ENCODE results near the gene BCL2L1.
"Not testable (repeated sequence)": the region's sequence is repeated elsewhere in the genome, so short reads cannot be mapped to it uniquely, and the experiment has no call there.

BCL2L1 gene

DNA sequence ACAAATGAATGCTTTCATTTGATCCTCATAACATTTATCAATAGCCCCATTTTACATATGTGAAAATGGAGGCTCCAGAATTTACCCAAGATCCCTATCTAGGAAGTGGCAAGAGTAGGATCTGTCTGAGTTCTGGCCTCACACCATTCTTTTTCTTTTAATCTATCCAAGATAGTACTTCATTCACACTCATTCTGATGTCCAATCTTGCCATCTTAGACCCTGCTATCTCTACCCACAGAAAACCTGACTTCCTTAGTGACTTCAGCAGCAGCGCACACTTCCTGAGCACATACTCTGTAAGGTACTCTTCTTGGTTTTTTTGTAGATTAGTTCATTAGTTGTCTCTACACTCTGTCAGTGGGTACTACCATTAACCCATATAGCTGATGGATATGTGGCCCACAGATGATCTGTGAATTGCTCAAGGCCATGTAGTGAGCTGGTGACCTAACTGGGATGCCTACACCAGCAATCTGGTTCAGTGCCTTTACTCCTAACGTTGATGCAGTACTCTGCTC lies 48.7 kb downstream of the BCL2L1 start:
- DNase-seq = no peak

DNA sequence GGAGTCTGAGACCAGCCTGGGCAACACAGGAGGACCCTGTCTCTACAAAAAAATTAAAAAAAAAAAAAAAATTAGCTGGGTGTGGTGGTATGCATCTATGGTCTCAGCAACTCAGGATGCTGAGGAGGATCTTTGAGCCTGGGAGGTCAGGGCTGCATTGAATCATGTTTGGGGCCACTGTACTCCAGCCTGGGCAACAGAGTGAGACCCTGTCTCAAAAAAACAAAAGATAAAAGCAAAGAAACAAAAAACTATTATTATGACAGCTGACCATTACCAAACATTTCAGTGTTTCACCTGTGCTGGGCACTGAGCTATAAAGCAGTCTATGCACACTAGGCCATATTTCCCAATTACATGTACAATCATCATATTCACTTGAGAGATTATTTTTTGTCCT lies 49.2 kb downstream of the BCL2L1 start:
- no peak for DNase-seq

DNA sequence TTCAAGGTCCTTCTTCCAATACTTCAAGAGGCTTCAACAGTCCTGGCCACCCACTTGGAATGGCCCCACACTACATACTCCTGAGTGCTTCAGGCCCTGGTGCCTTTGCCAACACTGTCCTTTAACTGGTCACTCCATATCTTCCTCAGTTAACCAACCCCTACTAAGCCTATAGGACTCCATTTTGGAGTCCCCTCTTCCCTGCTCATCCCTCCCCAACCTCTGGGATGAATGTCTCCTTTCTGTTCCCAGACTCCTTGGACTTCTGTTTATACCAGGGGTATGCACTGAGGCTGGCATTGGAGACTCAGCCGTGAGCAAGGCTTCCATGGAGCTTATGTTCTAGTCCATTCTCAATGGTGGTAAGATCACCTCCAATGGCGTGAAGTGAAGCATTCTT lies 51.3 kb downstream of the BCL2L1 start:
- no peak for DNase-seq

DNA sequence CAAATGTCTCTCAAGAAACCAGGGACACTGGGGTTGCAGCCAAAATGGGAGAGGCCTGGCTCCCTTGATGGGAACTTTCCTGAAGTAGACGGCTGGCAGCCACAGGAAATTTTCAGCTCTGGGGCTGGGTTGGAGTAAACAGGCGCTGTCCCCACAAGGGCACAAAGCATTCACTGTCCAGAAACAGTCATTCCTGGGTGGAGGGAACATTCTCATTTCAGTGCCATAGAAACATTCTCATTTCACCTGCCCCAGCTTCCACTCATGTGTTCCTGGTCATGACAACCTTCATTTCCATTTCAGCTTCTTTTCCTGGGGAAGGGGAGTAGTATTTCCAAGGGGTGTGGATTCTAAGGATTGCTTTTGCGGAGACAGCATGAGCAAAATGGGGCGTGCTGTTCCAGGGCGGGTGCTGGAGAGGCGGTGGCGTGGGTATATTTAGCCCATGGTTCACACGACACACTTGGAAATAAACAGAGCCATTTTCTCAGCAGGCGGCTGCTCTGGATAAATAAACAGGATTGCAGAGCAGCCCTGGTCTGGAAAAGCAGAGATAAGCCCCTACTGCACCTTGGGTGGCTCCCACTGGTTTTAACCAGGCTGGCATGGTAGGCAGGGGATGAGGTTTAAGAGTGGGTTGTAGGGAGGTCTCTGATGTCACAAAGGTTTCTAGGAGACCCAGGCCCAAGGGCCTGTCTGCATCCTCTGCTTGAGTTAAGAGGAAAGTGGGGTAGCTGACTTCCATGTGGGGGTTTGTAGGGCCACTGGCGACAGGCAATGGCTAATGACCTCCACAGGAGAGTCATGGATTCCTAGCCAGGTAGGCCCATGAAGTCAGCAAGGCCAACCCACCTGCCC lies 52.1 kb downstream of the BCL2L1 start:
- DNase-seq = no peak

DNA sequence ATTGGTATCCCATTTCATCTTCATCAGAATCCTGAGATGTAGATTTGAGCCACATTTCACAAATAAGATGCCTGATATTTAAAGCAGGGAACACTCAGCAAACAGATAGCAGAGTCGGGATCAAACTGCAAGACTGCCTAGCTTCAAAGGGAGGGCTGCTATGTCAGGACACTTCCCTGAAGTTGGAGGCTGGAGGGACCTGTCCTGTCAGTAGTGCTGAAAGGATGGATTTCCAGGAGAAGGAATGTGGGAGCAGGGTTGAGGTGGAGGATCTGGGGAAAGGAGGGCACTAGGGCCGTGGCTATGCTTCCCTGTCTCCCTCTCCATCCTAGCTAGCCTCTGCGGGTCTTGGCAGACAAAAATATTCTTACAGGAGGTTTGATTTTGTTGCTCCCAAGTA lies 52.8 kb downstream of the BCL2L1 start:
- no peak for DNase-seq

DNA sequence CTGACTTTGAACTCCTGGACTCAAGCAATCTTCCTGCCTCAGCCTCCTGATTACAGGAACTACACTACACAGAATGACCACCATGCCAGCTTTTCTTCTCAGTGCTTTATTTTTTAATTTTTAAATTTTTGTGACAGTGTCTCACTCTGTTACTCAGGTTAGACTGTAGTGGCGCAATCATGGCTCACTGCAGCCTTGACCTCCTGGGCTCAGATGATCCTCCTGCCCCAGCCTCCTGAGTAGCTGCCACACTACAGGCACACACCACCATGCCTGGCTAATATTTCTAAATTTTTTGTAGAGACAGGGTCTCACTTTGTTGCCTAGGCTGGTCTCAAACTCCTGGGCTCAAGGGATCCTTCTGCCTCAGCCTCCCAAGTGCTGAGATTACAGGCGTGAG lies 53.7 kb downstream of the BCL2L1 start:
- not testable (repeated sequence) for DNase-seq

DNA sequence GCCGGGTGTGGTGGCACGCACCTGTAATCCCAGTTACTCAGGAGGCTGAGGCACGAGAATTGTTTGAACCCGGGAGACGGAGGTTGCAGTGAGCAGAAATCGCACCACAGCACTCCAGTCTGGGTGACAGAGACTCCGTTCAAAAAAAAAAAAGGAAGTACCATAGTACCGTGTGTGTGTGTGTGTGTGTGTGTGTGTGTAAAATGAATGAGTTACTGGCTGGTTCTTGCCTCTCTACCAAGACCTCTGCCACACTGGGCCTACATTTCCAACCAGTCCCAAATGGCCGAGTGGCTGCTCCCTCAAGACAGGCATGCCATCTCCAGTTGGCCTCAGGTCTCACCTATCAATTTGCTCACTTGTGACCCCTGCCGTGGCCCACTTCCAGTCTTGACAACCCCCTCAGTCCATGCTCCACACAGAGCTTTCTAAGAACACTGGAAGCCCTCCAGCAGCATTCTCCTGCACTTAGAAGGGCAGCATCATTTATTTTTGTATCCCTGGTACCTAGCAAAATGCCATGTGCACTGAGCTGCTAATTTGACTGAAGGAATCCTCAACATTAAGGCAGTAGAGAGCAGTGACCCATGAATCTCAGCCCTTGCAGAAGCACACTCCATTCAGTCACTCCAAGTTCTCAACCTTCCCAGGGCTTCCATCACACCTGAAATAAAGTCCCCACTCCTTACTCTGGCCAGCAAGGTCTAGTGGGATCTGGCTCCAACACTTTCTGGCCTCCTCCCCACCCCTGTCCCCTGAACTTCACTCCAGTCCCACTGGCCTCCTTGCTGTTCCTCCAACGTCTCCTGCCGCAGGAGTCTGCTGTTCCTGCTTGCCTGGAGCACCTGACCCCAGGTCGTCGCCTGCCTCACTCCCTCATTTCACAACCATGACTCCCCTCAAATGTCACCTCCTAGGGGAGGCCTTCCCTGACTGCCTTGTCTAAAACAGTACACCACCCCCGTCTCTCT lies 55.1 kb downstream of the BCL2L1 start:
- DNase-seq = no peak

DNA sequence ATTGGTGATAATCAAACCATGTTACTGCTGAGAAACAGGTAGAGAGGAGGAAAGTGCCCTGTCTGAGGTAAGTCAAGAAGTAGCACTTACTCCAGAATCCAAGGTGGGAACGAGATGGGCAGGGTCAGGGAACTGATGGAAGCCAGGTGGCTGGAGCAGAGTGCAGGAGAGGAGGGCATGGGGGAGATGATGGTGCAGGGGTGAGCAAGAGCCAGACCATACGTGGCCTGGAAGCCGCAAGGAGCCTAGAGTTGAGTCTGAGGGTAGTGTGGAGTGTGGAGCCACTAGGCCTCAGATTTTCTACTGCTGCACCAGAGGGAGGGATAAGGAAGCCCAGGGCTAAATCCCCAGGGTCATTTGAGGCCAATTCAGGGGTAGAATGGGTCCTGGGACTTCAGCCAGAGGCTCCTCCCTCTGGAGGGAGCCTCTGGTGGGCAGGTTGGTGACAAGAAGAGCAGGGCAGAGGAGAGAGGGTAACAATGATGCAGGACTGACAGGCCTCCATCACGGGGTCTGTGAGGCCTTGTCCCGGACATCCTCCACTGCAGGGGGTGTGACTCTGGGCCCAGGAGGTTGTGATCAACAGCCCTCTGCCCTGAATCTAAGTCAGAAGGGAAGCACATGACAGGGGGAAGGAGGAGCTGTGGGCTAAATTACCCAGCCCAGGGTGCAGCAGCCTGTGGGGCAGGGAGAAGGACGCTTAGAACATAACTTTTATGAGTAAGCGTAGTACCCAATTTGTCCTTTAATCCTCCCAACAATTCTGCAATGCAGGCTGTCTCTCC lies 56.2 kb downstream of the BCL2L1 start:
- DNase-seq = no peak

DNA sequence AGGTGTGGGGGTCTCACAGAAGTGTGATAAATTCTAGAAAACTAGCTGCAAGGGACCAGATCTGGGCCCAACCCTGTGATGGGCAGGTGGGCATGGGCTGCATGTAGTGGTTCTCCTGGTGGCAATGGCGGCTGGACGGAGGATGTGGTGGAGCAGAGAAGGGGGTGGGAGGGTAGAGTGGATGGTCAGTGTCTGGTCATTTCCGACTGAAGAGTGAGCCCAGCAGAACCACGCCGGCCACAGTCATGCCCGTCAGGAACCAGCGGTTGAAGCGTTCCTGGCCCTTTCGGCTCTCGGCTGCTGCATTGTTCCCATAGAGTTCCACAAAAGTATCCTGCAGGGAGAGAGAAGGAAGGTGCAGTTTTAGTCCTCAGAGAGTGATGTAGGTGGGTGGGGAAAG lies 56.9 kb downstream of the BCL2L1 start:
- DNase-seq = no peak

DNA sequence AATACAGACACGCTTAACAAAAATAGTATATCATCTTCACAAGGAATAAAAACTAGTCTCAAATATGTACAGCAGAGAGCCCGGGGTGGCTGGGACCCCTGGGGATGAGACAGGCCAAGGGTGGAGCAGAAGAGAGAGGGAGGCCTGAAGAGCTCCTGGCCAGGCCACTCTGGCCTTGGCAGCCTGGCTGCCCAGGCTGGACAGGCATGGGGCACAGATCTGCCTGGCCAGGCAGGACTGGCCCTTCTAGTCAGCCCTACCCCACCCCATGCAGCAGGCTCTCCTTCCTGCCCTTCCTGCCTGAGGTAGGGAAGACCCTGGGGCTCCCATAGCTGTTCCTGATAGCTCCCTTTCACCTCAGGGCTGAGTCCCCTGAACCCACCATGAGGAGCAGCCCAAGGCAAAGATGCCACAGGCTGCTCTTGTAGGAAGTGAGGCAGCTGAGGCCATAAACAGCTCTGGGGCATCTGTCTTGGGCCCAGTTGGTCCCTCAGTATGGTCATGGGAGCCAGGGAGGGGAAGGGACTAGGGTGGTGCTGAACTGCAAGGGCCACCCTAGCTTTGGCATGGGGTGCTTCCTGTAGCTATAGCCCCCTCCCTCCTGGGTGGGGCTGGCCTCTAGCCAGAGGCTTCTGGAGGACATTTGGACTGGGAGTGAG lies 57.8 kb downstream of the BCL2L1 start:
- DNase-seq = no peak

DNA sequence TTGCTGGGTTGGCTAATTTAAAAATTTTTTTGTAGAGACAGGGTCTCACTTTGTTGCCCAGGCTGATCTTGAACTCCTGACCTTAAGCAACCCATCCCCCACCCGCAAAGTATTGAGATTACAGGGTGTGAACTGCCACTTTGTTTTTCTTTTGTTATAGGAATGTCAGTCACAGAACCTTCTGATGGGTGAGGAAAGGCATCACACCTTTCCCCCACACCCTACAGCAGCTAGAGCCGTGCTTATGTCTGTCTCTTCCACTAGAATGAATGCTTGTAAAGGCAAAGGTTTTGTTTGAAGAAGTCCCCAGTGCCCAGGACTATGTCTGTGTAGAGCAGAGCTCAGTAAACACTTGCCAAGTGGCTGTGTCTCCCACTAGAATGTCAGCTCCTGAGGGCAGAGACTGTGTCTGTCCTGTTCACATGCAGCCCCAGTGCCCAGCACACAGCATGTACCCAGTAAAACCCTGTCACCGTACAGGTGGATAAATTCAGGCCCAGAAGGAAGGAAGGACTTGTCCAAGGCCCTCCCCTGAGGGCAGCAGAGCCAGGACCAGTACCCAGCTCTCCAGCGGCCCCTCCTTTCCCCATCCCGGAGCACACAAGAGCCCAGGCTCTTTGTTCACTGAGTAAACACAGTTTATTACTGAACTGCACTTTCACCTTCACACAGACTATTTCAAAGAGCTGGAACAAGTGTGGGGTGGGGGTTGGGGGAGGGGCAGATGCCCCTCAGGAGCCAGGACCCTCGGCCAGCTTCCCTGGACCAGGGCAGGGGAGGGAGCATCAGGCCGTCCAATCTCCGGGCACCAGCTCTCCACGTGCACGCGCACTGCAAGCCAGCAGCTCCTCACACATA lies 58.6 kb downstream of the BCL2L1 start:
- DNase-seq = no peak

DNA sequence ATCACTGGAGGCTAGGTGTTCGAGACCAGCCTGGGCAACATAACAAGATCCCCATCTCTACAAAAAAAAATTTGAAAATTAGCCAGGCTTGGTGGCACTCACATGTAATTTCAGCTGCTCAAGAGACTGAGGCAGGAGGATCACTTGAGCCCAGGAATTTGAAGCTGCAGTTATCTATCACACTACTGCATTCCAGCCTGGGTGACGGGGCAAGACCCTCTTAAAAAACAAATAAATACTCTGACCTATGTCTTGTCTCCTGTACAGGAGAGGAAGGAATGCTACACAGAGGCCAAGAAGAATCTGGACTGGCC lies 59.2 kb downstream of the BCL2L1 start:
- DNase-seq = no peak

DNA sequence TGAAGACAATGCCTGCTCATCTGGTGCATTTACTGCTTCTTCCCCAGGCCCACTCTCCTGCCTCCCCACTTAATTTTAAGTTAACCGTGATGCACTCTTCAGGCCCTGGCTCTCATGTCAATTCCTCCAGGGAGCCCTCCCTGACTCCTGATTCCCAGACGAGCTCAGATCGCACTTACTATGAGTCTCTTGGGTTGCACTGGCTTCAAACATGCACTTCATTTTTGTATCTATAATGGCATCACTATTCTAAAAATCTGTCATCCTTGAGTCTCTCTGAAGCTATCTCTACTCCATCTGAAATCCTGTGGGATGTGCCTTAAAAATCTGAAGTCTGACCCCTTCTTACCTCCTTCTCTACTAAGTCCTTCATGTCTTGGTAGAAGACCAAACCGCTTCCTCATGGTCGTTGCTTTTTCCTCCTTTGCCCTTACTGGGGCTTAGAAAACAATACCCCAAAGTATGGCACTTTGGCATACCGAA lies 60.3 kb downstream of the BCL2L1 start:
- no peak for DNase-seq

DNA sequence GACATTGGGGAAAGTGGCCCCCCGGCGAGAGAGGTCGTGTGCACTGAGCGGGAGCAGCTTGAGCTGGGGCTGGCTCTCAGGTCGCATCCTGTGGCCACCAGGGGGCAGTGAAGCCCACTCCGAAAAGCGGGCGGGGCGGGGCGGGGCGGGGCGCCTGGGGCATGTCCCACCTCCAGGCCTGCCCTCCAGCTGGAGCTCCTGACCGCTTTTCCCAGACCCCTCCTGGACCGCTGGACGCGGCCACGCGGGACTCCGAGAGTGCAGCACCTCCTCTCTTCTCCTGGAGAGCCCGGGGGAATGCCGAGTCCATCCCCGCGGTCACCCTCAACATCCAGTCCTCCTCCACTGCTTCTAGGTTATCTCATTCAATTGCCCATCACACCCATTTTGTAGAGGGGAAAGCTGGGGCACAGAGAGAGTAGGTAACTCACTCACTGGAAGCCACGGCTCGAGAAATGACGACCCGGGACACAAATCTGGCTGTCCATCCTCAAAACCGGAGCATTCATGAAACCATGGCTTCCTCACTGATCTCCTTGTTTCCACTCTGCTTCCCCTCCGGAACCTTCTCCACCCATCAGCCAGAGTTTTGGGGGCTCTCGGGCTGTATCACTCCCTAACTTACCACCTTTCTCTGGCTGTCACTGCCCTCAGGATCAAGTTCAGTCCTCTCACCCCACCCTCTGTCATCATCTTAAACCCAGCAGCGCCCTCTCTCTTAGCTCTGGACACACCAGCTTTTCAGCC lies 60.9 kb downstream of the BCL2L1 start:
- peak; percentile 69 for DNase-seq

DNA sequence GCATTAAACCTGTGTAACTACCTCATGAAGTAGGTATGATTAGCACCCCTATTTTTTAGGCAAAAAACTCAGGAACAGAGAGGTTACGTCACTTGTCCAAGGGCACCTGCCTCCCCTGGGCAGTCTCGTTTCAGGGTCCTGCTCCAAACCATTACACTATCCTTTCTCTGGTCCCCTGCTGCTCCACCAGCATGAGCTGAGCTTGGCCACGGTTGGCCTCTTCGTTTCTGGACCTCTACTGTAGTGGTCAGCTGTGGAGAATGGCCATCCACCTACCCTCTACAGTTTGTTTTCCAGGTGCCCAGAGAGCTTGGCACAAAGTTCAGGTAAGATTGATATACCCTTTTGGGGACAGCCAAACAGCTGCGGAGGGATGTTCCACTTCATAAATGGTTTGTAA lies 68.1 kb downstream of the BCL2L1 start:
- DNase-seq = no peak

DNA sequence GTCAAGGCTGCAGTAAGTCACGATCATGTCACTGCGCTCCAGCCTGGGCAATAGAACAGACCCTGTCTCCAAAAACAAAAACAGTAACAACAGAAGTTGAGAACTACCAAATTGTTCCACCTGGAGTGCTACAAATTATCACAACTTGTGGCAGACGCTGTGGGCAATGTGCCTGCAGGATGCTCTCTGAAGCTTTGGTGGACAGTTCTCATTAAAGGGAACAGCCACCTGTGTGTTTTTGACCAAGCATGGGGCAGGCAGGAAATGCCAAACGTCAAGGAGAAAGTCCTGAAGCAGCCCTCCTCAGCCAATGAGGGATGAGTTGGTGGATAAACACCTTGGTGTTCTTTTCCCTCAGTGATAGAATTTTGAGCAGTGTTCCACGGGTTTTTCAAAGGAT lies 69.1 kb downstream of the BCL2L1 start:
- no peak for DNase-seq

DNA sequence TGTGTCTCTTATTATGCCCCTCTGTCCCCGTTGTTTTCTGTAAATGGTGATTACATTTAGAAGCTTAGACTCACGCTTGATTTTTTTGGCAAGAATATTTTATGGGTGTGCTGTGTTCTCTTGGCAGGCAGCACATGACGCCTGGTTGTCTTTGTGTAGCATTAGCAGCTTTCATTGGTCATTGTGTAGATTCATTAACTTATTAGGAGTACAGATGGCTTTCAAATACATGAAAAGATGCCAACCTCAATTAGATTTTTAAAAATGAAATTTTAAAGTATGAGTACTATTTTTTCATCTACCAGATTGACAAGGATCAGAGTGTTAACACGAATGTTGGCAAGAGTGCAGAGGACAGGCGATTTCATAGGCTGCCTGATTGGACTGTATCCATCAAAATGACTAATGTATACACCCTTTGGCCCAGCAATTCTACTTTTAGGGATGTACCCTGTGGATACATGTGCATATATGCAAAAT lies 69.7 kb downstream of the BCL2L1 start:
- DNase-seq = peak; percentile 59

DNA sequence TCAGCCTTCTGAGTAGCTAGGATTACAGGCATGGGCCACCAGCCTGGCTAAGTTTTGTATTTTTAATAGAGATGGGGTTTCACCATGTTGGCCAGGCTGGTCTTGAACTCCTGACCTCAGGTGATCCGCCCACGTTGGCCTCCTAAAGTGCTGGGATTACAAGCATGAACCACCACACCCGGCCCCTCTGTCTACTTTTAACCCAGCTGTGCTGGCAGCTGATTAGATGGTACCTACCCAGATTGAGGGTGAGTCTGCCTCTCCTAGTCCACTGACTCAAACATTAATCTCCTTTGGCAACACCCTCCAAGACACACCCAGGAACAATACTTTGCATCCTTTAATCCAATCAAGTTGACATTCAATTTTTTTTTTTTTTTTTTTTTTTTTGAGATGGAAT lies 74.6 kb downstream of the BCL2L1 start:
- DNase-seq = not testable (repeated sequence)

DNA sequence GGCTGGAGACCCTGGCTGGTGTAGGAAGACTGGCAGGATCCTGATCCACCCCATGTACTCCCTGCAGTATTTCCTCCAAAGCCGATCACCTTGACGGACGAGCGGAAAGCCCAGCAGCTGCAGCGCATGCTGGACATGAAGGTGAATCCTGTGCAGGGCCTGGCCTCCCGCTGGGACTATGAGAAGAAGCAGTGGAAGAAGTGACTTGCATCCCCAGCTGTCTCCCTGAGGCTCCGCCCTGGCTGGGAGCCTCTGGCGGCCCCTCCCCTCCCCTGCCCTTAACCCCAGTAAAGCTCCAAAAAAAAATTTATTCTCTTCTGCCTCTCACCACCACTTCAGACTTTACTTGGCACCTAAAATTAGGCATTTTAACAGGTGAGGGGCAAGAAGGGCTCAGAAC lies 78.0 kb downstream of the BCL2L1 start:
- no peak for DNase-seq

DNA sequence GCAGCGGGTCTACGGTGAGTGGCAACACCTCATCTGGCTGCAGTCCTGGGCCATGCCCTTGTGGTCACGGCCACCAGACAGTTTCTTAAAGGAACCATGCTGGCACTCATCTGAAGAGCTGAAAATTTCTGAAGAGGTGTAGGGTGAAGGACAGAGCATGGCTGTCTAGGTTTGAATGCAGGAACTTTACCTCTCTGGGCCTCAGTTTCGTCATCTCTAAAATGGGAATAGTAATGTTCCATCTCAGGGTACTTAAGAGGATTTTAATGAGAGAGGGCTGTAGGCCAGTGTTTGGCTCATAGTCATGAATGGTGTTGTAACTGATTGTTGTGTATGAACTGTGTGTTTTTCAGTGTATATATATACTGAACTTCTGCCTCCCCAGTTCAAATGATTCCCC lies 79.1 kb downstream of the BCL2L1 start:
- no peak for DNase-seq

All from fibroblast of upper back skin (primary cell).